Stomach smooth muscle (tissue), 2 donors: ENCODE results near the gene EPHA10.
"Not testable (repeated sequence)": the region's sequence is repeated elsewhere in the genome, so short reads cannot be mapped to it uniquely, and the experiment has no call there.

Experiments used
- H3K27ac ChIP-seq: one replicate; pipeline ENCODE4 v1.7.0; 2013; ENCODE audit warnings: mild to moderate bottlenecking, low read length, inconsistent platforms
- H3K27me3 ChIP-seq, 2 donors: one replicate each; pipeline ENCODE4 v1.7.0; 2013; ENCODE audit warnings: low read length in 2 of 2; ENCODE audit not compliant: insufficient read depth in 2 of 2, control insufficient read depth in 1 of 2
- H3K36me3 ChIP-seq, 2 donors: one replicate each; pipeline ENCODE4 v1.7.0; 2013; ENCODE audit warnings: low read length in 2 of 2; ENCODE audit not compliant: control insufficient read depth in 2 of 2, insufficient read depth in 2 of 2
- H3K4me1 ChIP-seq: one replicate; pipeline ENCODE4 v1.7.0; 2013; ENCODE audit warnings: low read length; ENCODE audit not compliant: control insufficient read depth, insufficient read depth
- H3K4me3 ChIP-seq, 2 donors: one replicate each; pipeline ENCODE4 v1.7.0; 2013; ENCODE audit warnings: low read length in 2 of 2
- H3K9ac ChIP-seq, 2 donors: one replicate each; pipeline ENCODE4 v1.7.0; 2013; ENCODE audit warnings: low read length in 2 of 2, mild to moderate bottlenecking in 1 of 2
- H3K9me3 ChIP-seq, 2 donors: one replicate each; pipeline ENCODE4 v1.7.0; 2013; ENCODE audit warnings: low read length in 2 of 2; ENCODE audit not compliant: control insufficient read depth in 2 of 2
- donor health status: healthy.
- donor health status: Pancreatic carcinoma.

The EPHA10 gene

DNA sequence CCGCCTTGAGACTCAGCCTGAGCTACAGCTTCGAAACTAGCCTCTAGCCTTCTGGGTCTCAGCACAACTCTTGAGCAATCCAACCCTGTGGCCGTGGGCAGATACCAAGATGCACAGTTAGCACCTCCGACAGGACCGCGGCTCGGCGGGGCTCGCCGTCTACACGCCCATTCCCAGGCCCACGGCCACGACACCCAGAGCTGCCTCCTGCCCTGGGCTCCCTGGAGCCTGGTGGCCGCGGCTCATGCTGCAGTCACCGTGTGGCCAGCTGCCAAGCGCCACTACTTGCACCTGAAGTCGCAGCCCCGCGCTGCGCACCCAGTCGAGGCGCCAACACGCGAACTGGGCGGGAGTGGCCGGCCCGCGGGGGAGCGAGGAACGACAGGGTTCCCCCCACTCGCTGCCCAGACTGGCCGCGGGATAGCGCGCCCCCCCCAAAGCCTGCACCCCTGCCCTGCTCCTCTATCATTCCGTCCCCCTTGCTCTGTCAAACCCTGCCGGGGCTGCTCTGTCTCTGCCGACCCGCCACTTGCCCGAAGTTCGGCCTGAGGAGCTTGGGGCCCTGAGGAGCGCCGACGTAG lies 73.3 kb downstream of the EPHA10 start:
- no peaks in the 10 kb centered on the region for H3K9me3 ChIP-seq

DNA sequence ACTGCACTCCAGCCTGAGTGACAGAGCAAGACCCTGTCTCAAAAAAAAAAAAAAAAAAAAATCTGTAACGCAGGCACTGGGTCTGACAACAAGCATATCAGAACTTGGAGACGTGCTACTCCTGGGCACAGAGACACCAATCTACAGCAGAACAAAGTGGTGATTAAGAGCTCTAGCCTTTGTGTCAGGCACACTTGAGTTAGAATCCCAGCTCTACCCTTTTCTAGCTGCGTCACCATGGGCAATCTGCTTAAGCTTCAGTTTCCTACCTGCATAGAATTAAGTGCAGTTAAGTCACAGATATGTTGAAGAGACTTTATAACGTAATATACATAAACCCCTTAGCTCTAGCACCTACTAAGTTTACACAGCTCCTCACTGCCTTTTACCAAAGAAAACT lies 76.0 kb downstream of the EPHA10 start:
- Histone ChIP-seq H3K9ac (peak overlapping the region in 1 of 2 donors; percentile 92), H3K27me3 (no peaks in the 10 kb centered on the region), H3K4me3 (peak overlapping the region; percentile 93 to 94), H3K4me1 (peaks cover 28% of the 10 kb centered on the region), H3K36me3 (peaks cover 16% of the 10 kb centered on the region in 2 donors), H3K9me3 (no peaks in the 10 kb centered on the region), H3K27ac (no peak overlapping the region)

More for the DNA sequence above, 73.3 kb downstream of the EPHA10 start:
- H3K4me3 ChIP-seq = peak overlapping the region; percentile 93 to 94
- peak overlapping the region; percentile 77 to 80 for H3K9ac ChIP-seq
- no peaks in the 10 kb centered on the region for H3K27me3 ChIP-seq
- peaks cover 28% of the 10 kb centered on the region for H3K4me1 ChIP-seq
- peak overlapping the region; percentile 62 for H3K27ac ChIP-seq
- peaks cover 0 to 3% of the 10 kb centered on the region in 2 donors for H3K36me3 ChIP-seq

DNA sequence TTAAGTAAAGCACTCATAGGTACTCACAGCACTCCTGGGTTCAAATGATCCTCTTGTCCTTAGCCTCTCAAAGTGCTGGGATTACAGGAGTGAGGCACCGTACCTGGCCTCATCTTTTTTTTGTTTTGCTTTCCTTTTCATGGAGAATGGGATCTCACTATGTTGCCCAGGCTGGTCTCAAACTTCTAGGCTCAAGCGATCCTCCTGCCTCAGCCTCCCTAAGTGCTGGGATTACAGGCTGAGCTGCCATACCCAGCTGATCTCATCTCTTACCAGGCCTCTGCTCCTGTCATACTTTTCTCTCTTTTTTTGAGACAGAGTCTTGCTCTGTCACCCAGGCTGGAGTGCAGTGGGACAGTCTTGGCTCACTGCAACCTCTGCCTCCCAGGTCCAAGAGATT lies 77.2 kb downstream of the EPHA10 start:
- not testable (repeated sequence) for H3K27ac ChIP-seq, H3K4me3 ChIP-seq, H3K9ac ChIP-seq, H3K9me3 ChIP-seq, H3K27me3 ChIP-seq
- H3K36me3 ChIP-seq = peaks cover 26 to 27% of the 10 kb centered on the region in 2 donors
- peaks cover 26% of the 10 kb centered on the region for H3K4me1 ChIP-seq

DNA sequence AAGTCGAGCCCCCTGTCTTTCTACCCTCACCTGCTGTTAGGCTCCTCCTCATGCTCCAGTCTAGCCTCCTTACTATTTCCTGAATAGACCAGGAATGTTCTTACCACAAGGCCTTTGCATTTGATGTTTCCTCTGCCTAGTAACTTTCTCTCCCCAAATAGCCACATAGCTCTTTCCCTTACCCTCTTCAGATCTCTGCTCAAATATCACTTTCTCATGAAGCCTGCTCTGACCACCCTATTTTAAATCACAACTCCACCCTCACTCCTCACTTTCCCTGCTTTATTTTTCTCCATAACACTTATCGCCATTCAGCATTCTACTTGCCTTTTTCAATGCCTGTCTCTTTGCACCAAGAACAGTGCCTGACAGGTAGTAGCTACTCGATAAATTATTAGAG lies 79.2 kb downstream of the EPHA10 start:
- Histone ChIP-seq H3K27me3 (no peaks in the 10 kb centered on the region), H3K9ac (no peak overlapping the region), H3K4me1 (peaks cover 12% of the 10 kb centered on the region), H3K9me3 (no peaks in the 10 kb centered on the region), H3K27ac (no peak overlapping the region), H3K36me3 (peaks cover 30% of the 10 kb centered on the region in 2 donors), H3K4me3 (no peak overlapping the region)

DNA sequence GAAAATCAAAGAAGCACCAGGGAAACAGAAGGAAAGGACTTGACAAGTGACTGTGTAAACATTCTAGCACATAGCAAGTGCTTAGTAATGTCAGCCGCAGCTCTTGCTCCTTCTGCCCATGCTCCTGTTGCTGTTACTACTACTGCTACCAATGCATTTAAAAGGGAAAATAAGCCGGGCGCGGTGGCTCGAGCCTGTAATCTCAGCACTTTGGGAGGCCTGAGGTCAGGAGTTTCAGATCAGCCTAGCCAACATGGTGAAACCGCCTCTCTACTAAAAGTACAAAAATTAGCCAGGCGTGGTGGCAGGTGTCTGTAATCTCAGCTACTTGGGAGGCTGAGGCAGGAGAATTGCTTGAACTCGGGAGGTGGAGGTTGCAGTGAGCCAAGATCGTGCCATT lies 80.7 kb downstream of the EPHA10 start:
- not testable (repeated sequence) for H3K9me3 ChIP-seq, H3K9ac ChIP-seq, H3K4me1 ChIP-seq, H3K27me3 ChIP-seq, H3K27ac ChIP-seq, H3K4me3 ChIP-seq
- H3K36me3 ChIP-seq = peaks cover 30% of the 10 kb centered on the region in 2 donors

DNA sequence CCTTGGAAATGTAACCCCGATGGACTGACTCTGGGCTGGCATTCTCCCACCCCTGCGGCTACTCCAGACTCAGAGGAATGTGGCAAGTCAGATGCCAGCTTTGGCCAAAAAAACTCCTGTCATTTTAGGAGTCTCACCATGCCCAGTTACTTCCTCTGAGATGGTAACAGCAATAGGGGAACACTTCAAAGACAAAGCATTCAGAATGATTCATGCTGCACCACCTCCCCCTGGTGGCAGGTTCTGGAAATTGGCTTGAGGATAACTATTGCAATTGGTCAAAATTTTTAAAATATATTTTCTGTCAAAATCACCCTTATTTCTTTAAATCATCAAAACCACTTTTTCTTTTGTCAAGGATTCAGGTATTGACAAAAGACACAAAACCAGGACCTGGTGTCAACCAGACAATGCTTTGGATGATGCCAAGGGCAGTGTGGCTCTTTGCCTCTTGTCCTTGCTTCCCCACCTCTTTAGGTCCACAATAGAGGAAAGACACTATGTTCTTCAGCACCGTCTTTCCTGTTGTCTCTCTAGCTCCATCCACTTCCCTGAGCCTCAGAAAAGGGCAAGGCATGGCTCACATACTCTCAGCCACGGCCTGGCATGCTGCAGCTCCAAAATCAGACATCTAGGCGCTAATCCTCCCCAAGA lies 82.5 kb downstream of the EPHA10 start:
- no peaks in the 10 kb centered on the region for H3K4me1 ChIP-seq
- no peak overlapping the region for H3K4me3 ChIP-seq
- peaks cover 27 to 30% of the 10 kb centered on the region in 2 donors for H3K36me3 ChIP-seq
- no peaks in the 10 kb centered on the region for H3K9me3 ChIP-seq
- H3K27ac ChIP-seq = no peak overlapping the region
- H3K9ac ChIP-seq = no peak overlapping the region
- H3K27me3 ChIP-seq = no peaks in the 10 kb centered on the region

DNA sequence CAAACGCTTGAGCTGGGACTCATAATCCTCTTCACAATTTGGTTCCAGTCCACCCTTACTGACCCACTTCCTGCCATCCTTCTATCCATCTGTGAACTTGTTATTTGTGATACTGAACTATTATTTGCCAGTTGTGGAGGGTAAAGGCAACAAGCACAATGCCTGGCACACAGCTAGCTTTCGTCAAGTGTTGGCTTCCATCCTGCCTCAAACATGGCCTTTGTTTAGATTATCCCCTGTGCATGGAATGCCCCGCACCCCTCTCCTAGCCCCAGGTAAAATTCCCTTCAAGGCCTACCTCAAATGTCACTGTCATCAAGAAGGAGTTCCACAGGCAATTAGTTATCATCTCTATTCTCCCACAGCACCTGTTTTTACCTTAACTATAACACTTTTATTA lies 84.0 kb downstream of the EPHA10 start:
- Histone ChIP-seq H3K9me3 (no peaks in the 10 kb centered on the region), H3K4me3 (no peak overlapping the region), H3K27me3 (no peaks in the 10 kb centered on the region), H3K4me1 (peaks cover 3% of the 10 kb centered on the region), H3K27ac (no peak overlapping the region), H3K36me3 (peaks cover 20 to 24% of the 10 kb centered on the region in 2 donors), H3K9ac (no peak overlapping the region)

DNA sequence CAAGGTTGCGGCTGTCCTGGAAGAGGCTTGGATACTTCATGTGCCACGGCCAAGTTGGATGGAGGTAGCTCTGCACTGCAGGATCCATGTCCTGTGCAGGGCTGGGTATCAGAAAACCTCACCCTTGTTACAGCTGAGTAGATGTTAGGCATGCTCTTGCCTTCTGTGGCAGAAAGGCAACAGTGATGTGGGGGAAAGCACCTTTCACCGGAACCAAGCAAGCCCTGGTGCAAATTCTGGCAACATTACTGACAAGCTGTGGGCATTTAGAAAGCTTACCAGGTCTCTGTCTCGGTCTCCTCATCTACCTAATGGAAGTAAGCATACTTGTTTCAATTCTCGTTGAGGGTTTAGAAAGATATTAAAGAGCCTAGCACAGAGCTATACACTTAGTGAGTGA lies 87.1 kb downstream of the EPHA10 start:
- Histone ChIP-seq H3K4me1 (peaks cover 10% of the 10 kb centered on the region), H3K9ac (no peak overlapping the region), H3K36me3 (peaks cover 3 to 4% of the 10 kb centered on the region in 2 donors), H3K27me3 (no peaks in the 10 kb centered on the region), H3K9me3 (no peaks in the 10 kb centered on the region), H3K27ac (no peak overlapping the region), H3K4me3 (no peak overlapping the region)

DNA sequence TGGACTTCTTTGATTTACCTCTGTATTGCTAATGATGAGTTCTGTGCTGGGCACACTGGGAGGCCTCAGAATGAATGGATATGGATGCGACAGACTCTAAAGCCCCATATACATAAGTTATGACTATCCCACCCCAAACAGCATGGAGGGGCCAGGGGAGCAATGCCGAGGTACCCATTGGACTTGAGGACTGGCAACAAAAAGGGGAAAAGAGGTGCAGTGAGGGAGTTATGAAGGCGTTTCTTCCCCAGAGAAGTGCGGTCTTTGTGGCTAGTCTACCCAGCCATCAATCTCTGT lies 87.8 kb downstream of the EPHA10 start:
- Histone ChIP-seq H3K9me3 (no peaks in the 10 kb centered on the region), H3K27ac (no peak overlapping the region), H3K9ac (no peak overlapping the region), H3K36me3 (no peaks in the 10 kb centered on the region), H3K4me1 (peaks cover 10% of the 10 kb centered on the region), H3K27me3 (peaks cover 0 to 4% of the 10 kb centered on the region in 2 donors), H3K4me3 (no peak overlapping the region)

DNA sequence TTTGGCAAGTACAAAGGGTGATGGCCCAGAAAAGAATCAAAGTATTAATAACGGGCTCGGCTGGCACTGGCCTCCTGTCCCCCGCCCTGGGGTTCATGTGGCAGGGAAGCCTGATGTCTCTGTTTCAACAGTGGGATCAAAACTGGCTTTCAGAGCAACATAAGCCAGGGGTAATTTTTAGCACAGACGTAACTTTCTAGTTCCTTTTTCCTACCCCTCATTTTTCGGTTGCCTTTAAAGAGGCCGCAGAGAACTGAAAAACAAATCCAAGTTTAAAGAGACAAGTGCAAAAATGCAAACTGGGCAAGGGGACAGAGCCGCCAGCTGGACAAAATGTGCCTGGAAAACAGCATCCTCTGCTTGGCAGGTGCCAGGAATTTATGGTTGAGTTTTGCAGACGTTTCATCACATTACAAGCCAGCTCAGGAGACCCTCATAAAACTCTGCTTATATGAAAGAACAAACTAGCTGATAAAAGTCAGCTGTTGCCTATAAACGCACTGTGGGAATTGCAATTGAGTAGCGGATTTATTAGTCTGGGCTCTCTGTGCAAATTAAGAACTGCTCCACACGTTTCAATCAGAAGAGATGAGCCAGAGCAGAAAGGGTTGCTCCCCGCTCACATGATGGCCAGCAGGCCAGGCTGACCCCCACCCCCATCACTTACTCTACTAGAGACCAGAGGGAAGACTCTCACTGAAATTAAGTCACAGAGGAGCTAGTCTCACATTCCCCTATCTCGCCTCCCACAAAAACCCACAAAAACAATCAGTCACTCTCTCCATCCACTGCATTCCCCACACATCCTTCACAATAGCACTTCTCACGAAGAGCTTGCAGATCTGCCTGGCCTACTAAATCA lies 88.4 kb downstream of the EPHA10 start:
- Histone ChIP-seq H3K27ac (no peak overlapping the region), H3K27me3 (peaks cover 0 to 4% of the 10 kb centered on the region in 2 donors), H3K4me1 (peaks cover 10% of the 10 kb centered on the region), H3K9me3 (no peaks in the 10 kb centered on the region), H3K4me3 (peak overlapping the region in 1 of 2 donors; percentile 15), H3K36me3 (no peaks in the 10 kb centered on the region), H3K9ac (peak overlapping the region in 1 of 2 donors; percentile 36)
